Measurements from ENCODE around the gene IFT52.
"Not testable (repeated sequence)": the region's sequence is repeated elsewhere in the genome, so short reads cannot be mapped to it uniquely, and the experiment has no call there.

IFT52 gene

GRCh38 chr20:43583982-43584432 lies 6.7 kb upstream of the IFT52 start:
- no peak overlapping the region for H3K4me3 Mint-ChIP-seq
- ATAC-seq (no peak), DNase-seq (ENCODE audit: low spot score in 2 of 2) (no peak)
- H3K9me3 Mint-ChIP-seq, result no peaks in the 10 kb centered on the region
- H3K4me1 Mint-ChIP-seq, result peaks cover 11% of the 10 kb centered on the region
- no peak overlapping the region for H3K27ac Mint-ChIP-seq
- H3K36me3 Mint-ChIP-seq, result no peaks in the 10 kb centered on the region

DNA sequence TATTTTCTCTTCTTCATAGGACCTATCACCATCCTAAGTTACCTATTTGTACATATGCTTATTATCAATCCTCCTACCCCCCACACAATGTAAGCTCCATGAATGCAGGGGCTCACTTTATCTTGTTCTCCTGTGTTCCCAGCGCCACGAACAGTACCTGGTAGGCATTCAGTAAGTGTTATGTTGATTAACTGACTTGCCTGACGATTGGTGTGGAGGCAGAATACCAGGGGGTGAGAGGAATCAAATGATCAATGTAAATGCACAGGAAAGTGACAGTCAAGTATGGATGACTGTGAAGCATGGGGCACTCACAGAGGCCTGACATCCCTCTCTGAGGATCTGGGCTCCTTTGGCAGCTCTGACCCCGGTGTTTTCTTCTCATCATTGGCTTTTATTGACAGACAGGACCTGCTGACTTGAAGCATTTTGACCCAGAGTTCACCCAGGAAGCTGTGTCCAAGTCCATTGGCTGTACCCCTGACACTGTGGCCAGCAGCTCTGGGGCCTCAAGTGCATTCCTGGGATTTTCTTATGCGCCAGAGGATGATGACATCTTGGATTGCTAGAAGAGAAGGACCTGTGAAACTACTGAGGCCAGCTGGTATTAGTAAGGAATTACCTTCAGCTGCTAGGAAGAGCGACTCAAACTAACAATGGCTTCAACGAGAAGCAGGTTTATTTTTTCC lies 6.1 kb upstream of the IFT52 start:
- no peak for ATAC-seq
- H3K9me3 Mint-ChIP-seq, result no peaks in the 10 kb centered on the region
- no peaks in the 10 kb centered on the region for H3K36me3 Mint-ChIP-seq
- peaks cover 5% of the 10 kb centered on the region for H3K4me1 Mint-ChIP-seq
- no peak for DNase-seq (ENCODE audit: low spot score in 2 of 2)
- no peak overlapping the region for H3K4me3 Mint-ChIP-seq
- no peak overlapping the region for H3K27ac Mint-ChIP-seq

GRCh38 chr20:43586641-43587040 lies 4.1 kb upstream of the IFT52 start:
- DNase-seq (ENCODE audit: low spot score in 2 of 2) (no peak), ATAC-seq (no peak)
- Mint-ChIP-seq H3K4me1 (peaks cover 17% of the 10 kb centered on the region), H3K27ac (no peak overlapping the region), H3K4me3 (no peak overlapping the region), H3K9me3 (no peaks in the 10 kb centered on the region), H3K36me3 (no peaks in the 10 kb centered on the region)

DNA sequence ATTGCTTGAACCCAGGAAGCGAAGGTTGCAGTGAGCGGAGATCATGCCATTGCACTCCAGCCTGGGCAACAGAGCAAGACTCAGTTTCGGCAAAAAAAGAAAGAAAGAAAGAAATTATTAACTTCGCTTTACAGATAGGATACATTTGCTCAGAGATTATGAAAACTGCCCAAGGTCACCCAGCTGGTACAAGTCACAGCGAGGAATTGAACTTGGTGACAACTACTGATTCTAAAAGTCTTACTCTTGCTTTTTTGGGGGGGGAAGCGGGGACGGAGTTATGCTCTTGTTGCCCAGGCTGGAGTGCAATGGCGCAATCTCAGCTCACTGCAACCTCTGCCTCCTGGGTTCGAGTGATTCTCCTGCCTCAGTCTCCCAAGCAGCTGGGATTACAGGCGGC lies 2.2 kb upstream of the IFT52 start:
- H3K4me1 Mint-ChIP-seq, result peaks cover 18% of the 10 kb centered on the region
- H3K9me3 Mint-ChIP-seq; H3K36me3 Mint-ChIP-seq; DNase-seq (ENCODE audit: low spot score in 2 of 2); H3K27ac Mint-ChIP-seq; ATAC-seq; H3K4me3 Mint-ChIP-seq: not testable (repeated sequence)

DNA sequence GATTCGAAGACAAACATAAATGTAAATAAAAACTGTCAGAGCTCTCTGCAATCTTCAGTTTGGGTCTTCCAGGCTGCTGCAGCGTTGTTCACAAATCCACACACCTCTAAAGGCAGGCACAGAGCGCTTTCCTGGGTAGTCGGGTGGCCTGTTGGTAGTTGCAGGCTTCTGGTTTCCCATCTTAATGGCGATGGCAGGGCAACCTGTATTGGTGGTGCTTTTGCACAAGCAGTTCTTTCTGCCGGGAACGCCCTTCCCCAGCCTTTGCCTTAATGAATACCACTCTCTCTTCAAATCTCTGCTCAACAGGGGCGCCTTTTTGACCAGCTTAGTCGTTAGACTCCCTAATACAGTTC lies 723 bp upstream of the IFT52 start:
- ATAC-seq, result no peak
- H3K4me3 Mint-ChIP-seq, result peak overlapping the region; percentile 90
- peak overlapping the region; percentile 95 for H3K27ac Mint-ChIP-seq
- H3K4me1 Mint-ChIP-seq, result peaks cover 18% of the 10 kb centered on the region
- peak in 1 of 2 donors; percentile 8 for DNase-seq (ENCODE audit: low spot score in 2 of 2)
- H3K9me3 Mint-ChIP-seq, result no peaks in the 10 kb centered on the region
- peaks cover 12% of the 10 kb centered on the region for H3K36me3 Mint-ChIP-seq

DNA sequence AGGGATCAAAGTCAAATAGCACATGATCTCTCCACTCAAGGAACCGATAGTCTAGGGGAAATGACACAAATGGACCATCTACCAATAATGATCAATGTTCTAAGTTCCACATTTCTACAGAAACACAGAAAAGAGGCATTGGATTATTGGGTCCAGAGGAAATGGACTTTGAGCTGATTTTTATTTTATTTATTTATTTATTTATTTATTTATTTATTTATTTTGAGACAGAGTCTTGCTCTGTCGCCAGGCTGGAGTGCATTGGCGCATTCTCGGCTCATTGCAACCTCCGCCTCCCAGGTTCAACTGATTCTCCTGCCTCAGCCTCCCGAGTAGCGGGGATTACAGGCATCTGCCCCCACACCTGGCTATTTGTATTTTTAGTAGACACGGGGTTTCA lies 11.2 kb downstream of the IFT52 start:
- not testable (repeated sequence) for ATAC-seq

DNA sequence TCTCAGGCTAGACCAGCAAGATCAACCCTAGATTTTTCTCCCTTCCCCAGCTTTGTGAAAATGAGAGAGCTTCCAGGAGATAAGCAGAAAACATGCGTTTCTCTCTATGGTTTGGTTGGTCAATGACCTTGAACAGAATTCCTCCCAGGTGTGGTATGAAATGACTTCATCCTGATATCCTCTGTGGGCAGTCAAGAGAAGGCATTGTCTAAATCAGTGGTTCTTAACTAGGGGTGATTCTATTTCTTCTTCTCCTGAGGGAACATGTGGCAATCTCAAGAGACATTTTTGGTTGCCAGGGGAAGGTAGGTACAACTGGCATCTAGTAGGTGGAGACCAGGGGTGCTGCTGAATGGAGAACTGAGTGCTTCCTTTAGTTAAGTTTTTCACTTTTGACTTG lies 12.4 kb downstream of the IFT52 start:
- no peaks in the 10 kb centered on the region for H3K9me3 Mint-ChIP-seq
- DNase-seq (ENCODE audit: low spot score in 2 of 2) (no peak), ATAC-seq (no peak)
- peaks cover 33% of the 10 kb centered on the region for H3K36me3 Mint-ChIP-seq
- H3K4me1 Mint-ChIP-seq, result no peaks in the 10 kb centered on the region
- H3K4me3 Mint-ChIP-seq, result no peak overlapping the region
- no peak overlapping the region for H3K27ac Mint-ChIP-seq

More for the DNA sequence above, 11.2 kb downstream of the IFT52 start:
- H3K27ac Mint-ChIP-seq; H3K4me1 Mint-ChIP-seq; H3K9me3 Mint-ChIP-seq; DNase-seq (ENCODE audit: low spot score in 2 of 2); H3K4me3 Mint-ChIP-seq: not testable (repeated sequence)
- H3K36me3 Mint-ChIP-seq, result peaks cover 45% of the 10 kb centered on the region

- Mint-ChIP-seq H3K4me1 (no peaks in the 10 kb centered on the region), H3K27ac (no peak overlapping the region), H3K4me3 (no peak overlapping the region), H3K36me3 (peaks cover 32% of the 10 kb centered on the region), H3K9me3 (no peaks in the 10 kb centered on the region)
- ATAC-seq (no peak), DNase-seq (ENCODE audit: low spot score in 2 of 2) (no peak)
Observed at GRCh38 chr20:43605715-43606114, 15.0 kb downstream of the IFT52 start.

- H3K27ac Mint-ChIP-seq; H3K4me3 Mint-ChIP-seq; ATAC-seq; H3K9me3 Mint-ChIP-seq; H3K4me1 Mint-ChIP-seq; DNase-seq (ENCODE audit: low spot score in 2 of 2): not testable (repeated sequence)
- peaks cover 32% of the 10 kb centered on the region for H3K36me3 Mint-ChIP-seq
Observed at GRCh38 chr20:43607278-43607677, 16.5 kb downstream of the IFT52 start.

GRCh38 chr20:43631598-43631997 lies 40.9 kb downstream of the IFT52 start:
- ATAC-seq, result no peak
- no peaks in the 10 kb centered on the region for H3K4me1 Mint-ChIP-seq
- DNase-seq (ENCODE audit: low spot score in 2 of 2), result no peak
- H3K9me3 Mint-ChIP-seq, result no peaks in the 10 kb centered on the region
- H3K4me3 Mint-ChIP-seq, result no peak overlapping the region
- peaks cover 37% of the 10 kb centered on the region for H3K36me3 Mint-ChIP-seq
- no peak overlapping the region for H3K27ac Mint-ChIP-seq

- no peak for ATAC-seq
- peaks cover 59% of the 10 kb centered on the region for H3K36me3 Mint-ChIP-seq
Observed at GRCh38 chr20:43636429-43636828, 45.7 kb downstream of the IFT52 start.

GRCh38 chr20:43642548-43642947 lies 51.8 kb downstream of the IFT52 start:
- H3K4me3 Mint-ChIP-seq, result no peak overlapping the region
- no peaks in the 10 kb centered on the region for H3K9me3 Mint-ChIP-seq
- no peaks in the 10 kb centered on the region for H3K4me1 Mint-ChIP-seq
- peaks cover 63% of the 10 kb centered on the region for H3K36me3 Mint-ChIP-seq
- no peak for ATAC-seq
- no peak overlapping the region for H3K27ac Mint-ChIP-seq
- DNase-seq (ENCODE audit: low spot score in 2 of 2), result no peak

More at GRCh38 chr20:43636429-43636828, 45.7 kb downstream of the IFT52 start:
- Mint-ChIP-seq H3K27ac (no peak overlapping the region), H3K4me3 (no peak overlapping the region), H3K4me1 (no peaks in the 10 kb centered on the region), H3K9me3 (no peaks in the 10 kb centered on the region)
- no peak for DNase-seq (ENCODE audit: low spot score in 2 of 2)

DNA sequence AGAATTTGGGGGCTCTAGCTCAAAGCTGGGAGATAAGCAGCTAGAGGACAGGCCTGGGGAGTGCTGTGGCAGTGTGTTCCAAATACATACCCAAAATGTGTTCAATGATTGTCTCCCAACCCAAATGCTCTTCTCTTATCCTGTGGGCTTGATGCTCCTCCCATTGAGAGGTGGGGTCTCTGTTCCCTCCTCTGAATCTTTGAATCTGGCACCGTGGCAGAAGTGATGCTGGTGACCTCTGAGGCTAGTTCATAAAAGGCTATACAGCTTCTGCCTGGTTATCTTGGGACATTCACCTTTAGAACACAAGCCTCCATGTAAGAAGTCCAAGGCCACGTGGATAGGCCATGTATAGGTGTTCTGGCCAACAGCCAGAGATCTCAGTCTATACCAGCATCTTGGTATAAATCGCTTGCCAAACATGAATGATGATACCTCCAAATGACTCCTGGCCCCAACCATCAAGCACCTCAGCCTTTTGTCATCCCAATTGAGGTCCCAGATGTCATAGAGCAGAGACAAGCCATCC lies 60.3 kb downstream of the IFT52 start:
- Mint-ChIP-seq H3K4me3 (no peak overlapping the region), H3K9me3 (no peaks in the 10 kb centered on the region), H3K27ac (no peak overlapping the region), H3K4me1 (no peaks in the 10 kb centered on the region), H3K36me3 (peaks cover 26% of the 10 kb centered on the region)
- ATAC-seq (no peak), DNase-seq (ENCODE audit: low spot score in 2 of 2) (no peak)

- H3K4me3 Mint-ChIP-seq, result not testable (repeated sequence)
Observed at GRCh38 chr20:43651650-43652184, 61.0 kb downstream of the IFT52 start.

GRCh38 chr20:43653966-43654365 lies 63.2 kb downstream of the IFT52 start:
- Mint-ChIP-seq H3K4me1 (peaks cover 14% of the 10 kb centered on the region), H3K27ac (no peak overlapping the region)

More at GRCh38 chr20:43651650-43652184, 61.0 kb downstream of the IFT52 start:
- not testable (repeated sequence) for H3K27ac Mint-ChIP-seq; H3K9me3 Mint-ChIP-seq; H3K4me1 Mint-ChIP-seq; DNase-seq (ENCODE audit: low spot score in 2 of 2); ATAC-seq
- peaks cover 20% of the 10 kb centered on the region for H3K36me3 Mint-ChIP-seq

GRCh38 chr20:43655176-43655575 lies 64.4 kb downstream of the IFT52 start:
- not testable (repeated sequence) for ATAC-seq; H3K9me3 Mint-ChIP-seq; DNase-seq (ENCODE audit: low spot score in 2 of 2); H3K27ac Mint-ChIP-seq; H3K36me3 Mint-ChIP-seq; H3K4me3 Mint-ChIP-seq
- H3K4me1 Mint-ChIP-seq, result peaks cover 14% of the 10 kb centered on the region

More at GRCh38 chr20:43653966-43654365, 63.2 kb downstream of the IFT52 start:
- ATAC-seq (no peak), DNase-seq (ENCODE audit: low spot score in 2 of 2) (no peak)
- H3K4me3 Mint-ChIP-seq, result no peak overlapping the region
- H3K36me3 Mint-ChIP-seq, result no peaks in the 10 kb centered on the region
- no peaks in the 10 kb centered on the region for H3K9me3 Mint-ChIP-seq

Measured in stimulated activated effector memory CD8-positive, alpha-beta T cell treated with anti-CD3 and anti-CD28 coated beads, Interleukin-12 subunit alpha, Interleukin-12 subunit beta, amount 100 ng/mL, for 72 hours (primary cell).